Muscle layer of colon (tissue), 2 donors: ENCODE data around the gene TIFAB.

Experiments used
- H3K27ac ChIP-seq: one replicate; pipeline ENCODE4 v1.7.0; 2013; ENCODE audit warnings: low read depth, mild to moderate bottlenecking, low read length, moderate library complexity
- H3K27me3 ChIP-seq, 2 donors: one replicate each; pipeline ENCODE4 v1.7.0; 2013; ENCODE audit warnings: low read length in 2 of 2, mild to moderate bottlenecking in 2 of 2; ENCODE audit not compliant: insufficient read depth in 2 of 2, control insufficient read depth in 1 of 2
- H3K36me3 ChIP-seq: one replicate; pipeline ENCODE4 v1.7.0; 2013; ENCODE audit warnings: mild to moderate bottlenecking, low read length; ENCODE audit not compliant: insufficient read depth
- H3K4me1 ChIP-seq: one replicate; pipeline ENCODE4 v1.7.0; 2013; ENCODE audit warnings: mild to moderate bottlenecking, low read length; ENCODE audit not compliant: insufficient read depth
- H3K4me3 ChIP-seq, 2 donors: one replicate each; pipeline ENCODE4 v1.7.0; 2013; ENCODE audit warnings: low read length in 2 of 2, low read depth in 1 of 2, mild to moderate bottlenecking in 1 of 2, moderate library complexity in 1 of 2
- H3K9ac ChIP-seq: one replicate; pipeline ENCODE4 v1.7.0; 2013; ENCODE audit warnings: low read length
- H3K9me3 ChIP-seq: one replicate; pipeline ENCODE4 v1.7.0; 2013; ENCODE audit warnings: mild to moderate bottlenecking, low read length
- donor health status: abdominal sarcoma.
- donor health status: Adenocarcinoma of cecum.

The TIFAB gene

GRCh38 chr5:135480511-135480910, 28.4 kb upstream of the TIFAB start:
- Histone ChIP-seq H3K9ac (no peak overlapping the region), H3K27me3 (peaks cover 0 to 28% of the 10 kb centered on the region in 2 donors), H3K36me3 (no peaks in the 10 kb centered on the region), H3K4me1 (no peaks in the 10 kb centered on the region), H3K9me3 (no peaks in the 10 kb centered on the region), H3K27ac (no peak overlapping the region), H3K4me3 (no peak overlapping the region)

GRCh38 chr5:135478938-135479337, 26.8 kb upstream of the TIFAB start:
- Histone ChIP-seq H3K9ac (no peak overlapping the region), H3K27me3 (peaks cover 0 to 22% of the 10 kb centered on the region in 2 donors), H3K4me3 (no peak overlapping the region), H3K27ac (no peak overlapping the region), H3K36me3 (no peaks in the 10 kb centered on the region), H3K4me1 (no peaks in the 10 kb centered on the region), H3K9me3 (no peaks in the 10 kb centered on the region)

GRCh38 chr5:135477613-135478066, 25.5 kb upstream of the TIFAB start:
- Histone ChIP-seq H3K4me3 (no peak overlapping the region), H3K4me1 (no peaks in the 10 kb centered on the region), H3K36me3 (no peaks in the 10 kb centered on the region), H3K9me3 (no peaks in the 10 kb centered on the region), H3K9ac (no peak overlapping the region), H3K27ac (no peak overlapping the region), H3K27me3 (peaks cover 0 to 22% of the 10 kb centered on the region in 2 donors)

GRCh38 chr5:135476615-135477581, 24.7 kb upstream of the TIFAB start:
- Histone ChIP-seq H3K9ac (no peak overlapping the region), H3K9me3 (no peaks in the 10 kb centered on the region), H3K4me3 (no peak overlapping the region), H3K4me1 (no peaks in the 10 kb centered on the region), H3K27ac (no peak overlapping the region), H3K36me3 (no peaks in the 10 kb centered on the region), H3K27me3 (peaks cover 0 to 22% of the 10 kb centered on the region in 2 donors)

- H3K9me3 ChIP-seq: no peaks in the 10 kb centered on the region
- H3K9ac ChIP-seq: no peak overlapping the region
- H3K36me3 ChIP-seq: no peaks in the 10 kb centered on the region
- H3K4me3 ChIP-seq: no peak overlapping the region
- H3K27me3 ChIP-seq: peaks cover 0 to 15% of the 10 kb centered on the region in 2 donors
- H3K4me1 ChIP-seq: no peaks in the 10 kb centered on the region
- no peak overlapping the region for H3K27ac ChIP-seq
Observed at GRCh38 chr5:135473956-135474670, 22.0 kb upstream of the TIFAB start.

GRCh38 chr5:135472141-135472540, 20.0 kb upstream of the TIFAB start:
- no peak overlapping the region for H3K9ac ChIP-seq
- H3K4me1 ChIP-seq: no peaks in the 10 kb centered on the region
- no peaks in the 10 kb centered on the region for H3K9me3 ChIP-seq
- no peak overlapping the region for H3K27ac ChIP-seq
- H3K4me3 ChIP-seq: no peak overlapping the region
- H3K36me3 ChIP-seq: no peaks in the 10 kb centered on the region
- peaks cover 0 to 13% of the 10 kb centered on the region in 2 donors for H3K27me3 ChIP-seq

- no peaks in the 10 kb centered on the region for H3K36me3 ChIP-seq
- no peaks in the 10 kb centered on the region for H3K9me3 ChIP-seq
- H3K4me3 ChIP-seq: no peak overlapping the region
- H3K27me3 ChIP-seq: peaks cover 0 to 14% of the 10 kb centered on the region in 2 donors
- no peaks in the 10 kb centered on the region for H3K4me1 ChIP-seq
- no peak overlapping the region for H3K9ac ChIP-seq
- H3K27ac ChIP-seq: no peak overlapping the region
Observed at GRCh38 chr5:135471726-135472125, 19.6 kb upstream of the TIFAB start.

- H3K9ac ChIP-seq: no peak overlapping the region
- H3K27ac ChIP-seq: no peak overlapping the region
- H3K9me3 ChIP-seq: no peaks in the 10 kb centered on the region
- H3K4me1 ChIP-seq: no peaks in the 10 kb centered on the region
- H3K4me3 ChIP-seq: no peak overlapping the region
- peaks cover 0 to 22% of the 10 kb centered on the region in 2 donors for H3K27me3 ChIP-seq
- H3K36me3 ChIP-seq: no peaks in the 10 kb centered on the region
Observed at GRCh38 chr5:135469911-135470310, 17.8 kb upstream of the TIFAB start.

GRCh38 chr5:135468541-135468940, 16.4 kb upstream of the TIFAB start:
- no peak overlapping the region for H3K27ac ChIP-seq
- no peak overlapping the region for H3K4me3 ChIP-seq
- no peaks in the 10 kb centered on the region for H3K36me3 ChIP-seq
- H3K9me3 ChIP-seq: no peaks in the 10 kb centered on the region
- peaks cover 0 to 22% of the 10 kb centered on the region in 2 donors for H3K27me3 ChIP-seq
- no peak overlapping the region for H3K9ac ChIP-seq
- H3K4me1 ChIP-seq: no peaks in the 10 kb centered on the region

GRCh38 chr5:135467871-135468485, 15.8 kb upstream of the TIFAB start:
- Histone ChIP-seq H3K27ac (no peak overlapping the region), H3K9ac (no peak overlapping the region), H3K4me1 (no peaks in the 10 kb centered on the region), H3K27me3 (peaks cover 0 to 22% of the 10 kb centered on the region in 2 donors), H3K4me3 (no peak overlapping the region), H3K36me3 (no peaks in the 10 kb centered on the region), H3K9me3 (no peaks in the 10 kb centered on the region)

GRCh38 chr5:135467051-135467625, 15.0 kb upstream of the TIFAB start:
- Histone ChIP-seq H3K4me3 (no peak overlapping the region), H3K9ac (no peak overlapping the region), H3K4me1 (no peaks in the 10 kb centered on the region), H3K9me3 (no peaks in the 10 kb centered on the region), H3K36me3 (no peaks in the 10 kb centered on the region), H3K27me3 (peaks cover 0 to 22% of the 10 kb centered on the region in 2 donors), H3K27ac (no peak overlapping the region)
